Stimulated activated CD4-positive, alpha-beta T cell treated with anti-CD3 and anti-CD28 coated beads, Interleukin-15, amount 100 ng/mL, for 24 hours (primary cell): Measurements from ENCODE around the gene DELE1.

ENCODE experiments used
- DNase-seq: peaks from one replicate; pipeline ENCODE4 v3.0.0-alpha.2; 2020

Gene DELE1

GRCh38 chr5:141928051-141928450, 4.4 kb downstream of the DELE1 start:
- no peak for DNase-seq

- no peak for DNase-seq
Observed at GRCh38 chr5:141929398-141930058, 5.9 kb downstream of the DELE1 start.

- no peak for DNase-seq
Observed at GRCh38 chr5:141931694-141932093, 8.0 kb downstream of the DELE1 start.

- no peak for DNase-seq
Observed at GRCh38 chr5:141933151-141933550, 9.5 kb downstream of the DELE1 start.

GRCh38 chr5:141934099-141934844, 10.6 kb downstream of the DELE1 start:
- DNase-seq: no peak

GRCh38 chr5:141935538-141935937, 11.9 kb downstream of the DELE1 start:
- DNase-seq: no peak

- DNase-seq: no peak
Observed at GRCh38 chr5:141940695-141941271, 17.1 kb downstream of the DELE1 start.

GRCh38 chr5:141941307-141941706, 17.6 kb downstream of the DELE1 start:
- no peak for DNase-seq

GRCh38 chr5:141941779-141942178, 18.1 kb downstream of the DELE1 start:
- DNase-seq: no peak

- no peak for DNase-seq
Observed at GRCh38 chr5:141942185-141942857, 18.6 kb downstream of the DELE1 start.

- no peak for DNase-seq
Observed at GRCh38 chr5:141944076-141944475, 20.4 kb downstream of the DELE1 start.

GRCh38 chr5:141945511-141946051, 21.9 kb downstream of the DELE1 start:
- no peak for DNase-seq

GRCh38 chr5:141947316-141947715, 23.6 kb downstream of the DELE1 start:
- DNase-seq: no peak

GRCh38 chr5:141948812-141949211, 25.1 kb downstream of the DELE1 start:
- DNase-seq: no peak

GRCh38 chr5:141949511-141949910, 25.8 kb downstream of the DELE1 start:
- DNase-seq: no peak

- no peak for DNase-seq
Observed at GRCh38 chr5:141950207-141951005, 26.7 kb downstream of the DELE1 start.

GRCh38 chr5:141951332-141951781, 27.7 kb downstream of the DELE1 start:
- DNase-seq: peak; percentile 48

- DNase-seq: no peak
Observed at GRCh38 chr5:141952020-141952419, 28.3 kb downstream of the DELE1 start.

GRCh38 chr5:141954194-141954593, 30.5 kb downstream of the DELE1 start:
- no peak for DNase-seq

GRCh38 chr5:141957367-141957996, 33.8 kb downstream of the DELE1 start:
- no peak for DNase-seq

- DNase-seq: peak; percentile 45
Observed at GRCh38 chr5:141958113-141958512, 34.4 kb downstream of the DELE1 start, which contains the start of gene PCDH12. PCDH12 (minus strand) TSS chr5:141958202; CDS start chr5:141957851, 351 bp downstream.
